HEK293T (cell line): Measurements from ENCODE around the gene GOLGA7B.

Experiments
- BHLHE40 ChIP-seq: fragments of 450-650 bp; IDR thresholded peaks from 2 replicates; pipeline ENCODE4 v1.6.1; 2016; ENCODE audit warnings: mild to moderate bottlenecking, moderate library complexity, borderline replicate concordance
- FOXA1 ChIP-seq: fragments of 450-650 bp; IDR thresholded peaks from 2 replicates; pipeline ENCODE4 v1.6.1; 2016; ENCODE audit warnings: mild to moderate bottlenecking
- FOXK2 ChIP-seq: fragments of 450-650 bp; IDR thresholded peaks from 2 replicates; pipeline ENCODE4 v1.6.1; 2016; ENCODE audit warnings: mild to moderate bottlenecking
- FOXM1 ChIP-seq: fragments of 450-650 bp; IDR thresholded peaks from 2 replicates; pipeline ENCODE4 v1.6.1; 2017; ENCODE audit warnings: mild to moderate bottlenecking, borderline replicate concordance
- LEF1 ChIP-seq: fragments of 450-650 bp; IDR thresholded peaks from 2 replicates; pipeline ENCODE4 v1.6.1; 2017; ENCODE audit warnings: mild to moderate bottlenecking, borderline replicate concordance
- NFRKB ChIP-seq: fragments of 450-650 bp; IDR thresholded peaks from 2 replicates; pipeline ENCODE4 v1.6.1; 2016; ENCODE audit warnings: mild to moderate bottlenecking, moderate library complexity
- PKNOX1 ChIP-seq: fragments of 450-650 bp; IDR thresholded peaks from 2 replicates; pipeline ENCODE4 v1.6.1; 2016
- SP1 ChIP-seq: fragments of 450-650 bp; IDR thresholded peaks from 2 replicates; pipeline ENCODE4 v1.6.1; 2017
- ZNF384 ChIP-seq: fragments of 450-650 bp; IDR thresholded peaks from 2 replicates; pipeline ENCODE4 v1.6.1; 2016

GRCh38 chr10:97849687-97850402, at the start of gene GOLGA7B:
- TF ChIP-seq PKNOX1, result no peak
- no peak for TF ChIP-seq BHLHE40
- TF ChIP-seq FOXA1, result no peak
- no peak for TF ChIP-seq LEF1
- TF ChIP-seq ZNF384, result no peak
- no peak for TF ChIP-seq FOXM1
- TF ChIP-seq FOXK2, result no peak
- no peak for TF ChIP-seq SP1
- TF ChIP-seq NFRKB, result no peak
